RPMI8226 (cell line): ENCODE data around the gene DCAF11.

Experiments
- DNase-seq: peaks from one replicate; pipeline ENCODE4 v3.0.0-alpha.2; 2015

DCAF11 gene

GRCh38 chr14:24079491-24080141 lies 35.0 kb upstream of the DCAF11 start:
- DNase-seq = peak; percentile 49

- no peak for DNase-seq
Observed at GRCh38 chr14:24080142-24080530, 34.4 kb upstream of the DCAF11 start.

GRCh38 chr14:24080888-24081738 lies 33.5 kb upstream of the DCAF11 start:
- DNase-seq = peak; percentile 77

- no peak for DNase-seq
Observed at GRCh38 chr14:24081739-24082211, 32.8 kb upstream of the DCAF11 start.

GRCh38 chr14:24082411-24083080 lies 32.0 kb upstream of the DCAF11 start:
- no peak for DNase-seq

GRCh38 chr14:24083462-24083861 lies 31.1 kb upstream of the DCAF11 start:
- DNase-seq = no peak

GRCh38 chr14:24084440-24084839 lies 30.1 kb upstream of the DCAF11 start:
- no peak for DNase-seq

- DNase-seq = no peak
Observed at GRCh38 chr14:24085215-24085614, 29.4 kb upstream of the DCAF11 start.

GRCh38 chr14:24086193-24086955 lies 28.2 kb upstream of the DCAF11 start:
- DNase-seq = no peak

- no peak for DNase-seq
Observed at GRCh38 chr14:24087004-24087403, 27.6 kb upstream of the DCAF11 start.

GRCh38 chr14:24088095-24088494 lies 26.5 kb upstream of the DCAF11 start:
- DNase-seq = no peak

GRCh38 chr14:24089890-24090289 lies 24.7 kb upstream of the DCAF11 start:
- no peak for DNase-seq

GRCh38 chr14:24092110-24092504 lies 22.5 kb upstream of the DCAF11 start:
- DNase-seq = no peak

- no peak for DNase-seq
Observed at GRCh38 chr14:24092505-24093206, 21.9 kb upstream of the DCAF11 start.

GRCh38 chr14:24093207-24093900 lies 21.2 kb upstream of the DCAF11 start:
- DNase-seq = no peak

GRCh38 chr14:24093901-24094840 lies 20.4 kb upstream of the DCAF11 start, which contains the start of gene PCK2:
TSS of gene PCK2 (plus strand) at chr14:24094311. CDS start at chr14:24094406, 95 bp downstream.
- DNase-seq = peak; percentile 87

GRCh38 chr14:24094841-24095270 lies 19.7 kb upstream of the DCAF11 start:
- no peak for DNase-seq

- DNase-seq = no peak
Observed at GRCh38 chr14:24095271-24096068, 19.1 kb upstream of the DCAF11 start.

GRCh38 chr14:24096545-24097181 lies 17.9 kb upstream of the DCAF11 start:
- DNase-seq = no peak
